Measurements from ENCODE around the gene PPP2R5C. TPM values are rescaled to one million over a fixed set of nuclear protein-coding genes. Genes with fewer than 3 reads are reported as not detected.
"Not testable (repeated sequence)": the region's sequence is repeated elsewhere in the genome, so short reads cannot be mapped to it uniquely, and the experiment has no call there.

The PPP2R5C gene
- total RNA-seq, 2 experiments from 2014 or later, result 238 to 242 TPM

DNA sequence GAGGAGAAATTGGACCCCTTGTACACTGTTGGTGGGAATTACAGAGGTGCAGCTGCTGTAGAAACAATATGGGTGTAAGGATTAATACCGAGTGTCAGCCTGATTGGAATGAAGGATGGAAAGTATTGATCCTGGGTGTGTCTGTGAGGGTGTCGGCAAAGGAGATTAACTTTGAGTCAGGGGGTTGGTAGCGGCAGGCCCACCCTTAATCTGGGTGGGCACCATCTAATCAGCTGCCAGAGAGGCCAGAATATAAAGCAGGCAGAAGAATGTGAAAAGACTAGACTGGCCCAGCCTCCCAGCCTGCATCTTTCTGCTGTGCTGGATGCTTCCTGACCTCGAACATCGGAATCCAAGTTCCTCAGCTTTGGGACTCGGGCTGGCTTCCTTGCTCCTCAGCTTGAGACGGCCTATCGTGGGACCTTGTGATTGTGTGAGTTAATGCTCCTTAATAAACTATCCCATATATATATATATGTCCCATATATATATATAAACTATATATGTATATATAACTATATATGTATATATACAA is 38.4 kb upstream of the PPP2R5C start:
- POLR2A ChIA-PET, result interaction anchor here (2.1 to 2.8 kb wide), 3 partner anchors 8 to 101 kb away, joined by 12 to 19 read pairs (median 13); no protein-coding TSS in a partner anchor
- peaks cover 46% of the 10 kb centered on the region for H3K4me1 Mint-ChIP-seq (ENCODE audit: low read depth)

DNA sequence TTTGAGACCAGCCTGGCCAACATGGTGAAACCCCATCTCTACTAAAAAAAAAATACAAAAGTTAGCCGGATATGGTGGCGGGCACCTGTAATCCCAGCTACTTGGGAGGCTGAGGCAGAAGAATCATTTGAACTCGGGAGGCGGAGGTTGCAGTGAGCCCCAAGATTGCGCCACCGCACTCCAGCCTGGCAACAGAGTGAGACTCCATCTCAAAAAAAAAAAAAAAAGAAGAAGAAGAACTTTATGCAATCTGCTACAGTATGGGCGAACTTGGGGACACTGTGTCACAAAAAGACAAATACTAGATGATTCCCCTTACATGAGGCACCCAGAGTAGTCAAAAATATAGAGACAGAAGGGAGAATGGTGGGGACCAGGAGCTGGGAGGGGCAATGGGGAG is 35.9 kb upstream of the PPP2R5C start:
- DNase-seq; intact Hi-C loops (cut with micrococcal nuclease); H3K9me3 Mint-ChIP-seq; H3K4me3 Mint-ChIP-seq; ATAC-seq; H3K27me3 Mint-ChIP-seq; H3K27ac Mint-ChIP-seq; H3K36me3 Mint-ChIP-seq (ENCODE audit: low read depth): not testable (repeated sequence)
- H3K4me1 Mint-ChIP-seq (ENCODE audit: low read depth), result peaks cover 59% of the 10 kb centered on the region
- ChIA-PET CTCF (interaction anchor here (1.7 kb wide), 1 partner anchor 18 kb away, joined by 12 read pairs; no protein-coding TSS in a partner anchor), POLR2A (interaction anchor here (0.9 to 1.4 kb wide), 5 partner anchors 19 to 128 kb away, joined by 3 to 4 read pairs (median 3); no protein-coding TSS in a partner anchor)

More for the DNA sequence above, 38.4 kb upstream of the PPP2R5C start:
- DNase-seq (no peak), ATAC-seq (no peak)
- H3K27ac Mint-ChIP-seq, result peak overlapping the region; percentile 95
- CTCF ChIA-PET, result interaction anchor here (1.0 to 1.9 kb wide), 2 partner anchors 8 to 16 kb away, joined by 3 to 16 read pairs; no protein-coding TSS in a partner anchor
- H3K9me3 Mint-ChIP-seq, result no peaks in the 10 kb centered on the region
- no peak overlapping the region for H3K4me3 Mint-ChIP-seq
- no peak for TF ChIP-seq CTCF (IDR thresholded peaks at IDR 0.05)
- intact Hi-C loops (cut with micrococcal nuclease), result no loop called here
- H3K27me3 Mint-ChIP-seq, result no peaks in the 10 kb centered on the region
- no peaks in the 10 kb centered on the region for H3K36me3 Mint-ChIP-seq (ENCODE audit: low read depth)

- DNase-seq (peak; percentile 29), ATAC-seq (no peak)
- ChIA-PET CTCF (interaction anchor here (1.7 kb wide), 1 partner anchor 19 kb away, joined by 12 read pairs; no protein-coding TSS in a partner anchor), POLR2A (interaction anchor here (0.6 to 1.4 kb wide), 8 partner anchors 20 to 243 kb away, joined by 3 to 4 read pairs (median 3); no protein-coding TSS in a partner anchor)
- H3K27ac Mint-ChIP-seq, result peak overlapping the region; percentile 36
- intact Hi-C loops (cut with micrococcal nuclease), result no loop called here
- H3K27me3 Mint-ChIP-seq, result no peaks in the 10 kb centered on the region
- no peak overlapping the region for H3K4me3 Mint-ChIP-seq
- H3K9me3 Mint-ChIP-seq, result peaks cover 10% of the 10 kb centered on the region
- TF ChIP-seq CTCF (IDR thresholded peaks at IDR 0.05), result no peak
- H3K36me3 Mint-ChIP-seq (ENCODE audit: low read depth), result peaks cover 5% of the 10 kb centered on the region
- H3K4me1 Mint-ChIP-seq (ENCODE audit: low read depth), result peaks cover 62% of the 10 kb centered on the region
Observed at GRCh38 chr14:101726295-101726953, 35.1 kb upstream of the PPP2R5C start.

- intact Hi-C loops (cut with micrococcal nuclease), result no loop called here
- H3K9me3 Mint-ChIP-seq, result peaks cover 10% of the 10 kb centered on the region
- H3K27ac Mint-ChIP-seq, result peak overlapping the region; percentile 36
- H3K4me1 Mint-ChIP-seq (ENCODE audit: low read depth), result peaks cover 64% of the 10 kb centered on the region
- H3K4me3 Mint-ChIP-seq, result no peak overlapping the region
- CTCF ChIA-PET, result interaction anchor here (1.7 kb wide), 1 partner anchor 19 kb away, joined by 12 read pairs; no protein-coding TSS in a partner anchor
- no peak for ATAC-seq
- POLR2A ChIA-PET, result interaction anchor here (0.6 to 1.0 kb wide), 3 partner anchors 95 to 242 kb away, joined by 3 to 4 read pairs (median 3); no protein-coding TSS in a partner anchor
- DNase-seq, result no peak
- TF ChIP-seq CTCF (IDR thresholded peaks at IDR 0.05), result no peak
- peaks cover 7% of the 10 kb centered on the region for H3K36me3 Mint-ChIP-seq (ENCODE audit: low read depth)
- H3K27me3 Mint-ChIP-seq, result no peaks in the 10 kb centered on the region
Observed at GRCh38 chr14:101726954-101727302, 34.6 kb upstream of the PPP2R5C start.

DNA sequence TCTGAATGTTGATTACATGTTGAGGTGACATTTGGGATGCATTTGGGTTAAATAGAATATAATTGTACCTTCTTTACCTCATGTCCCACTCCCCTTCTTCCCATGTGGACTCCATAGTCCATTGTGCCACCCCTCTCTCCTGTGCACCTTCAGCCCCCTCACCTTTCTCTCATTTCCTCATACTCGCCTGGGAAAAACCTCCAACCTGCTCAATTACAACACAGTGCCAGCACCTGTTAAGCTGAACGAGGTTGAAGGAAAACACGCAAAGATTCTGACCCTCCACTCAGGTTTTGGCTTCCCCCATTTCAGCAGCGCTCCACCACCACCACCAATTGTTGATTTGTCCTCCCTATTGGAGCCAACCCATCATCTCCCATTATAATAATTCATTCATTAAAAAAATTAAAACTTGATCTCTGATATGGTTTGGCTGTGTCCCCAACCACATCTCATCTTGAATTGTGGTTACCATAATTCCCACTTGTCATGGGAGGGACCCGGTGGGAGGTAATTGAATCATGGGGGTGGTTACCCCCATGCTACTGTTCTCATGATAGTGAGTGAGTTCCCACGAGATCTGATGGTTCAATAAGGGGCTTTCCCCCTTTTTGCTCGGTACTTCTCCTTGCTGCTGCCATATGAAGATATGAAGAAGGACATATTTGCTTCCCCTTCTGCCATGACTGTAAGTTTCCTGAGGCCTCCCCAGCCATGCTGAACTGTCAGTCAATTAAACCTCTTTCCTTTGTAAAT is 33.7 kb upstream of the PPP2R5C start:
- intact Hi-C loops (cut with micrococcal nuclease), result no loop called here

More for the DNA sequence above, 33.7 kb upstream of the PPP2R5C start:
- Mint-ChIP-seq H3K27ac (no peak overlapping the region), H3K9me3 (peaks cover 10% of the 10 kb centered on the region), H3K36me3 (ENCODE audit: low read depth) (peaks cover 8% of the 10 kb centered on the region), H3K27me3 (no peaks in the 10 kb centered on the region), H3K4me3 (no peak overlapping the region), H3K4me1 (ENCODE audit: low read depth) (peaks cover 64% of the 10 kb centered on the region)
- ChIA-PET POLR2A (interaction anchor here (1.4 kb wide), 1 partner anchor 31 kb away, joined by 3 read pairs; no protein-coding TSS in a partner anchor), CTCF (interaction anchor here (1.1 kb wide), 1 partner anchor 116 kb away, joined by 3 read pairs; no protein-coding TSS in a partner anchor)
- DNase-seq, result no peak
- no peak for ATAC-seq
- no peak for TF ChIP-seq CTCF (IDR thresholded peaks at IDR 0.05)
